Neural progenitor cell (in vitro differentiated cells): Measurements from ENCODE around the gene SLC25A47.

Experiments used
- EZH2 ChIP-seq: fragments of 200-600 bp; sonication (generic); IDR thresholded peaks from 2 replicates; pipeline ENCODE4 v1.6.1; 2017; ENCODE audit warnings: antibody characterized with exemption, mild to moderate bottlenecking, moderate library complexity
- TF ChIP-seq, protein P1 (sequence below): fragments of 200-600 bp; sonication (generic); IDR thresholded peaks from 2 replicates; pipeline ENCODE4 v1.5.1; 2017; ENCODE audit warnings: antibody characterized with exemption, mild to moderate bottlenecking

GRCh38 chr14:100294963-100295330 is 28.2 kb upstream of the SLC25A47 start:
- TF ChIP-seq, protein P1, sequence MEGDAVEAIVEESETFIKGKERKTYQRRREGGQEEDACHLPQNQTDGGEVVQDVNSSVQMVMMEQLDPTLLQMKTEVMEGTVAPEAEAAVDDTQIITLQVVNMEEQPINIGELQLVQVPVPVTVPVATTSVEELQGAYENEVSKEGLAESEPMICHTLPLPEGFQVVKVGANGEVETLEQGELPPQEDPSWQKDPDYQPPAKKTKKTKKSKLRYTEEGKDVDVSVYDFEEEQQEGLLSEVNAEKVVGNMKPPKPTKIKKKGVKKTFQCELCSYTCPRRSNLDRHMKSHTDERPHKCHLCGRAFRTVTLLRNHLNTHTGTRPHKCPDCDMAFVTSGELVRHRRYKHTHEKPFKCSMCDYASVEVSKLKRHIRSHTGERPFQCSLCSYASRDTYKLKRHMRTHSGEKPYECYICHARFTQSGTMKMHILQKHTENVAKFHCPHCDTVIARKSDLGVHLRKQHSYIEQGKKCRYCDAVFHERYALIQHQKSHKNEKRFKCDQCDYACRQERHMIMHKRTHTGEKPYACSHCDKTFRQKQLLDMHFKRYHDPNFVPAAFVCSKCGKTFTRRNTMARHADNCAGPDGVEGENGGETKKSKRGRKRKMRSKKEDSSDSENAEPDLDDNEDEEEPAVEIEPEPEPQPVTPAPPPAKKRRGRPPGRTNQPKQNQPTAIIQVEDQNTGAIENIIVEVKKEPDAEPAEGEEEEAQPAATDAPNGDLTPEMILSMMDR = no peak
- no peak for TF ChIP-seq EZH2
